Tibial nerve (tissue), 4 donors: ENCODE measurements around the gene LGALS7B. TPM values are rescaled to one million over a fixed set of nuclear protein-coding genes. Genes with fewer than 3 reads are reported as not detected.

Source experiments
- DNase-seq, 2 donors: peaks; one replicate each; pipeline ENCODE4 v3.0.0-alpha.2; 2019; ENCODE audit warnings: low spot score in 2 of 2
- H3K27ac ChIP-seq, 4 donors: fragments of 200-600 bp; sonication (generic) in 3 of 4; one replicate each; pipeline ENCODE4 v1.5.1; 2017 to 2019; ENCODE audit warnings: mild to moderate bottlenecking in 1 of 4
- H3K27me3 ChIP-seq, 2 donors: fragments of 200-600 bp; sonication (generic) in 1 of 2; one replicate each; pipeline versions ENCODE4 v1.5.1 to v1.6.0; 2017 to 2019
- H3K36me3 ChIP-seq, 3 donors: fragments of 200-600 bp; sonication (generic); one replicate each; pipeline ENCODE4 v1.5.1; 2018 to 2019
- H3K4me1 ChIP-seq, 4 donors: fragments of 200-600 bp; sonication (generic) in 3 of 4; one replicate each; pipeline ENCODE4 v1.5.1; 2017 to 2019
- H3K4me3 ChIP-seq, 4 donors: fragments of 200-600 bp; sonication (generic) in 3 of 4; one replicate each; pipeline ENCODE4 v1.5.1; 2017 to 2019; ENCODE audit warnings: mild to moderate bottlenecking in 1 of 4, moderate library complexity in 1 of 4
- H3K9me3 ChIP-seq, 4 donors: fragments of 200-600 bp; sonication (generic) in 3 of 4; one replicate each; pipeline ENCODE4 v1.5.1; 2017 to 2019
- CTCF ChIP-seq, 5 experiments: fragments of 200-600 bp in 3 of 5; fragments of 450-650 bp in 2 of 5; sonication (generic) in 3 of 5; IDR thresholded peaks; one replicate each; pipeline ENCODE4 v1.5.1; 2016 to 2019; ENCODE audit warnings: antibody characterized with exemption in 5 of 5, mild to moderate bottlenecking in 3 of 5, moderate library complexity in 2 of 5
- EP300 ChIP-seq, 2 donors: sonication (generic); formaldehyde crosslinking; IDR thresholded peaks; one replicate each; pipeline ENCODE4 v1.6.1; 2017; ENCODE audit warnings: antibody characterized with exemption in 2 of 2, mild to moderate bottlenecking in 1 of 2
- POLR2A ChIP-seq, 2 donors: fragments of 450-650 bp; IDR thresholded peaks; one replicate each; pipeline ENCODE4 v1.6.1; 2017; ENCODE audit warnings: antibody characterized with exemption in 2 of 2, mild to moderate bottlenecking in 2 of 2, moderate library complexity in 2 of 2
- WGBS, 2 donors: methylation state at CpG; one replicate each; pipeline ENCODE4 v1.1.5; 2018; 5-methylcytosine and 5-hydroxymethylcytosine counted together
- total RNA-seq, 4 donors: library from RNA; depleted of rRNA; stranded (reverse); fragments of >200 nt; gene quantifications; one replicate each; pipeline ENCODE4 v1.1.0, GENCODE V29; 2016

The LGALS7B gene
- total RNA-seq, 4 donors from 2014 or later: not detected

- TF ChIP-seq CTCF (IDR thresholded peaks at IDR 0.05): no peak
- TF ChIP-seq EP300 (IDR thresholded peaks at IDR 0.05): no peak
- TF ChIP-seq POLR2A (IDR thresholded peaks at IDR 0.05): no peak
- Histone ChIP-seq H3K4me1 (peaks cover 0 to 39% (median 16%) of the 10 kb centered on the region in 4 donors), H3K4me3 (no peak overlapping the region), H3K27me3 (no peaks in the 10 kb centered on the region), H3K9me3 (no peaks in the 10 kb centered on the region), H3K27ac (peak overlapping the region in 3 of 4 donors; percentile 79 to 97 (median 95)), H3K36me3 (peaks cover 0 to 31% (median 0%) of the 10 kb centered on the region in 3 donors)
- 70% methylated on average over 4 of the region's 4 CpGs for WGBS, 2 donors
- no peak for DNase-seq
Measured at GRCh38 chr19:38830039-38830733, 41.2 kb downstream of the LGALS7B start.

GRCh38 chr19:38831142-38831605 lies 42.2 kb downstream of the LGALS7B start:
- DNase-seq: peak in 1 of 2 donors; percentile 36
- Histone ChIP-seq H3K4me3 (peak overlapping the region; percentile 61 to 81 (median 77)), H3K27ac (peak overlapping the region; percentile 79 to 97 (median 93)), H3K36me3 (peaks cover 0 to 32% (median 0%) of the 10 kb centered on the region in 3 donors), H3K9me3 (no peaks in the 10 kb centered on the region), H3K27me3 (no peaks in the 10 kb centered on the region), H3K4me1 (peaks cover 0 to 38% (median 16%) of the 10 kb centered on the region in 4 donors)
- TF ChIP-seq POLR2A (IDR thresholded peaks at IDR 0.05) (no peak), CTCF (IDR thresholded peaks at IDR 0.05) (no peak), EP300 (IDR thresholded peaks at IDR 0.05) (no peak)
- 1% methylated on average over 15 to 16 of the region's 16 CpGs for WGBS, 2 donors

GRCh38 chr19:38833092-38833425 lies 44.1 kb downstream of the LGALS7B start:
- Histone ChIP-seq H3K4me3 (no peak overlapping the region), H3K4me1 (peaks cover 0 to 20% (median 12%) of the 10 kb centered on the region in 4 donors), H3K27me3 (no peaks in the 10 kb centered on the region), H3K9me3 (no peaks in the 10 kb centered on the region), H3K36me3 (peaks cover 5 to 50% (median 12%) of the 10 kb centered on the region in 3 donors), H3K27ac (peak overlapping the region in 3 of 4 donors; percentile 91 to 97 (median 95))
- 83 to 90% methylated on average over 7 of the region's 7 CpGs for WGBS, 2 donors
- no peak for DNase-seq
- TF ChIP-seq POLR2A (IDR thresholded peaks at IDR 0.05) (no peak), EP300 (IDR thresholded peaks at IDR 0.05) (no peak), CTCF (IDR thresholded peaks at IDR 0.05) (no peak)

- H3K27me3 ChIP-seq: no peaks in the 10 kb centered on the region
- no peak overlapping the region for H3K4me3 ChIP-seq
- peaks cover 5 to 51% (median 23%) of the 10 kb centered on the region in 3 donors for H3K36me3 ChIP-seq
- TF ChIP-seq CTCF (IDR thresholded peaks at IDR 0.05): no peak
- TF ChIP-seq POLR2A (IDR thresholded peaks at IDR 0.05): no peak
- no peak for TF ChIP-seq EP300 (IDR thresholded peaks at IDR 0.05)
- no peak for DNase-seq
- peak overlapping the region in 1 of 4 donors; percentile 30 for H3K27ac ChIP-seq
- H3K4me1 ChIP-seq: peaks cover 0 to 20% (median 12%) of the 10 kb centered on the region in 4 donors
- H3K9me3 ChIP-seq: no peaks in the 10 kb centered on the region
- 85 to 94% methylated on average over 4 of the region's 4 CpGs for WGBS, 2 donors
Measured at GRCh38 chr19:38834104-38834490, 45.1 kb downstream of the LGALS7B start.

GRCh38 chr19:38834590-38834989 lies 45.6 kb downstream of the LGALS7B start:
- Histone ChIP-seq H3K9me3 (no peaks in the 10 kb centered on the region), H3K36me3 (peaks cover 5 to 52% (median 26%) of the 10 kb centered on the region in 3 donors), H3K4me3 (no peak overlapping the region), H3K27me3 (no peaks in the 10 kb centered on the region), H3K4me1 (peaks cover 0 to 20% (median 12%) of the 10 kb centered on the region in 4 donors), H3K27ac (peak overlapping the region in 1 of 4 donors; percentile 30)
- 89 to 91% methylated on average over 6 of the region's 6 CpGs for WGBS, 2 donors
- TF ChIP-seq POLR2A (IDR thresholded peaks at IDR 0.05) (no peak), EP300 (IDR thresholded peaks at IDR 0.05) (no peak), CTCF (IDR thresholded peaks at IDR 0.05) (no peak)
- DNase-seq: no peak
